HG03469 (cell line): ENCODE data around the gene LGALS7B.
A peak's percentile ranks its signal among the peaks of the same experiment; 100 is the strongest.
"Not testable (repeated sequence)": the region's sequence is repeated elsewhere in the genome, so short reads cannot be mapped to it uniquely, and the experiment has no call there.

ENCODE experiments used
- ATAC-seq: cut with Tn5 transposase; IDR thresholded peaks from one replicate; pipeline ENCODE4 v1.9.1; 2021; ENCODE audit warnings: mild to moderate bottlenecking, moderate library complexity, moderate number of reproducible peaks; ENCODE audit not compliant: unreplicated experiment

LGALS7B gene

GRCh38 chr19:38816131-38816750 lies 27.2 kb downstream of the LGALS7B start:
- ATAC-seq = no peak

GRCh38 chr19:38817081-38817480 lies 28.1 kb downstream of the LGALS7B start:
- ATAC-seq = no peak

- ATAC-seq = no peak
Observed at GRCh38 chr19:38819231-38819920, 30.4 kb downstream of the LGALS7B start.

- ATAC-seq = not testable (repeated sequence)
Observed at GRCh38 chr19:38821230-38821825, 32.3 kb downstream of the LGALS7B start.

GRCh38 chr19:38825936-38826335 lies 36.9 kb downstream of the LGALS7B start:
- not testable (repeated sequence) for ATAC-seq

GRCh38 chr19:38826856-38827551 lies 38.0 kb downstream of the LGALS7B start:
- ATAC-seq = no peak

- ATAC-seq = not testable (repeated sequence)
Observed at GRCh38 chr19:38829203-38829602, 40.2 kb downstream of the LGALS7B start.

- ATAC-seq = no peak
Observed at GRCh38 chr19:38830039-38830733, 41.2 kb downstream of the LGALS7B start.

GRCh38 chr19:38831142-38831605 lies 42.2 kb downstream of the LGALS7B start:
- peak; percentile 23 for ATAC-seq

- ATAC-seq = no peak
Observed at GRCh38 chr19:38833092-38833425, 44.1 kb downstream of the LGALS7B start.

GRCh38 chr19:38834104-38834490 lies 45.1 kb downstream of the LGALS7B start:
- ATAC-seq = no peak

GRCh38 chr19:38834590-38834989 lies 45.6 kb downstream of the LGALS7B start:
- no peak for ATAC-seq

- ATAC-seq = no peak
Observed at GRCh38 chr19:38836159-38836982, 47.4 kb downstream of the LGALS7B start.

GRCh38 chr19:38836983-38837626 lies 48.1 kb downstream of the LGALS7B start:
- no peak for ATAC-seq

GRCh38 chr19:38837656-38838121 lies 48.7 kb downstream of the LGALS7B start:
- no peak for ATAC-seq

- no peak for ATAC-seq
Observed at GRCh38 chr19:38838208-38838985, 49.4 kb downstream of the LGALS7B start.

GRCh38 chr19:38838986-38839761 lies 50.2 kb downstream of the LGALS7B start:
- ATAC-seq = no peak
